GM23338 (cell line): ENCODE results near the gene ZSCAN23.

Experiments
- CREB1 ChIP-seq: fragments of 250-450 bp; sonication (Bioruptor Pico); IDR thresholded peaks from 2 replicates; pipeline ENCODE4 v1.5.0; 2020; ENCODE audit warnings: low read depth, mild to moderate bottlenecking, moderate library complexity
- CTCF ChIP-seq, 2 experiments: fragments of 200-600 bp in 1 of 2; sonication (generic) in 1 of 2; conservative IDR thresholded peaks; 2 replicates each; pipeline versions ENCODE4 v1.5.1 to v1.6.1; 2016 to 2017; ENCODE audit warnings: antibody characterized with exemption in 2 of 2, low read depth in 2 of 2, mild to moderate bottlenecking in 2 of 2, moderate library complexity in 1 of 2
- EZH2 ChIP-seq: fragments of 200-600 bp; sonication (generic); IDR thresholded peaks from one replicate; pipeline ENCODE4 v1.8.0; 2017; ENCODE audit warnings: antibody characterized with exemption, mild to moderate bottlenecking, low read depth; ENCODE audit not compliant: unreplicated experiment
- EZH2phosphoT487 ChIP-seq: fragments of 200-600 bp; sonication (generic); IDR thresholded peaks from one replicate; pipeline ENCODE4 v1.8.1; 2018; ENCODE audit warnings: antibody characterized with exemption; ENCODE audit not compliant: unreplicated experiment
- JUNB ChIP-seq: IDR thresholded peaks from one replicate; pipeline ENCODE4 v1.6.1; 2016; ENCODE audit warnings: antibody characterized with exemption; ENCODE audit not compliant: unreplicated experiment
- NANOG ChIP-seq: IDR thresholded peaks from 2 replicates; pipeline ENCODE4 v1.6.1; 2016; ENCODE audit warnings: antibody characterized with exemption, borderline replicate concordance
- POLR2AphosphoS5 ChIP-seq: IDR thresholded peaks from 2 replicates; pipeline ENCODE4 v1.6.1; 2016; ENCODE audit warnings: antibody characterized with exemption, low read depth
- ZNF114 ChIP-seq: fragments of 250-450 bp; sonication (Bioruptor Pico); IDR thresholded peaks from 2 replicates; pipeline ENCODE4 v1.5.0; 2020; ENCODE audit warnings: mild to moderate bottlenecking, moderate library complexity
- ZNF331 ChIP-seq: fragments of 250-450 bp; sonication (Bioruptor Pico); IDR thresholded peaks from 2 replicates; pipeline ENCODE4 v1.5.0; 2020; ENCODE audit warnings: low read depth, mild to moderate bottlenecking, moderate library complexity
- TF ChIP-seq, protein P1 (sequence below): IDR thresholded peaks from one replicate; pipeline ENCODE4 v1.6.1; 2018; ENCODE audit warnings: antibody characterized with exemption; ENCODE audit not compliant: unreplicated experiment
- TF ChIP-seq, protein P2 (sequence below): IDR thresholded peaks from 2 replicates; pipeline ENCODE4 v1.6.1; 2016; ENCODE audit warnings: antibody characterized with exemption

GRCh38 chr6:28442586-28442985 lies 705 bp downstream of the ZSCAN23 start:
- no peak for TF ChIP-seq CTCF (conservative IDR thresholded peaks at IDR 0.05; ENCODE audit: low read depth in 2 of 2)
- TF ChIP-seq POLR2AphosphoS5: no peak
- TF ChIP-seq, protein P1, sequence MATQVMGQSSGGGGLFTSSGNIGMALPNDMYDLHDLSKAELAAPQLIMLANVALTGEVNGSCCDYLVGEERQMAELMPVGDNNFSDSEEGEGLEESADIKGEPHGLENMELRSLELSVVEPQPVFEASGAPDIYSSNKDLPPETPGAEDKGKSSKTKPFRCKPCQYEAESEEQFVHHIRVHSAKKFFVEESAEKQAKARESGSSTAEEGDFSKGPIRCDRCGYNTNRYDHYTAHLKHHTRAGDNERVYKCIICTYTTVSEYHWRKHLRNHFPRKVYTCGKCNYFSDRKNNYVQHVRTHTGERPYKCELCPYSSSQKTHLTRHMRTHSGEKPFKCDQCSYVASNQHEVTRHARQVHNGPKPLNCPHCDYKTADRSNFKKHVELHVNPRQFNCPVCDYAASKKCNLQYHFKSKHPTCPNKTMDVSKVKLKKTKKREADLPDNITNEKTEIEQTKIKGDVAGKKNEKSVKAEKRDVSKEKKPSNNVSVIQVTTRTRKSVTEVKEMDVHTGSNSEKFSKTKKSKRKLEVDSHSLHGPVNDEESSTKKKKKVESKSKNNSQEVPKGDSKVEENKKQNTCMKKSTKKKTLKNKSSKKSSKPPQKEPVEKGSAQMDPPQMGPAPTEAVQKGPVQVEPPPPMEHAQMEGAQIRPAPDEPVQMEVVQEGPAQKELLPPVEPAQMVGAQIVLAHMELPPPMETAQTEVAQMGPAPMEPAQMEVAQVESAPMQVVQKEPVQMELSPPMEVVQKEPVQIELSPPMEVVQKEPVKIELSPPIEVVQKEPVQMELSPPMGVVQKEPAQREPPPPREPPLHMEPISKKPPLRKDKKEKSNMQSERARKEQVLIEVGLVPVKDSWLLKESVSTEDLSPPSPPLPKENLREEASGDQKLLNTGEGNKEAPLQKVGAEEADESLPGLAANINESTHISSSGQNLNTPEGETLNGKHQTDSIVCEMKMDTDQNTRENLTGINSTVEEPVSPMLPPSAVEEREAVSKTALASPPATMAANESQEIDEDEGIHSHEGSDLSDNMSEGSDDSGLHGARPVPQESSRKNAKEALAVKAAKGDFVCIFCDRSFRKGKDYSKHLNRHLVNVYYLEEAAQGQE: no peak
- no peak for TF ChIP-seq EZH2
- no peak for TF ChIP-seq EZH2phosphoT487
- TF ChIP-seq, protein P2, sequence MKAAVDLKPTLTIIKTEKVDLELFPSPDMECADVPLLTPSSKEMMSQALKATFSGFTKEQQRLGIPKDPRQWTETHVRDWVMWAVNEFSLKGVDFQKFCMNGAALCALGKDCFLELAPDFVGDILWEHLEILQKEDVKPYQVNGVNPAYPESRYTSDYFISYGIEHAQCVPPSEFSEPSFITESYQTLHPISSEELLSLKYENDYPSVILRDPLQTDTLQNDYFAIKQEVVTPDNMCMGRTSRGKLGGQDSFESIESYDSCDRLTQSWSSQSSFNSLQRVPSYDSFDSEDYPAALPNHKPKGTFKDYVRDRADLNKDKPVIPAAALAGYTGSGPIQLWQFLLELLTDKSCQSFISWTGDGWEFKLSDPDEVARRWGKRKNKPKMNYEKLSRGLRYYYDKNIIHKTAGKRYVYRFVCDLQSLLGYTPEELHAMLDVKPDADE: no peak
- no peak for TF ChIP-seq CREB1 (CRISPR knock-in tag)
- TF ChIP-seq ZNF331 (CRISPR knock-in tag): no peak
- TF ChIP-seq ZNF114 (CRISPR knock-in tag): no peak
- no peak for TF ChIP-seq JUNB
- no peak for TF ChIP-seq NANOG
